GM12801 (cell line): Measurements from ENCODE around the gene EPB41L1.

ENCODE experiments used
- CTCF ChIP-seq: IDR thresholded peaks from one replicate; pipeline ENCODE4 v1.5.1; 2011; ENCODE audit warnings: control low read depth; ENCODE audit not compliant: insufficient read length; ENCODE audit errors: extremely low read depth

Gene EPB41L1

GRCh38 chr20:36118371-36118770 lies 36.2 kb upstream of the EPB41L1 start:
- no peak for TF ChIP-seq CTCF

- no peak for TF ChIP-seq CTCF
These were observed 35.0 kb upstream of the EPB41L1 start for GRCh38 chr20:36119537-36119936.

- no peak for TF ChIP-seq CTCF
These were observed 34.3 kb upstream of the EPB41L1 start for GRCh38 chr20:36120241-36120640.

- TF ChIP-seq CTCF: no peak
These were observed 33.5 kb upstream of the EPB41L1 start for GRCh38 chr20:36120991-36121390.

GRCh38 chr20:36121981-36122930 lies 32.3 kb upstream of the EPB41L1 start:
- TF ChIP-seq CTCF: no peak

- TF ChIP-seq CTCF: no peak
These were observed 31.6 kb upstream of the EPB41L1 start for GRCh38 chr20:36122931-36123288.

GRCh38 chr20:36125097-36125496 lies 29.4 kb upstream of the EPB41L1 start:
- no peak for TF ChIP-seq CTCF
